ENCODE measurements around the gene ZNF892. TPM values are rescaled to one million over a fixed set of nuclear protein-coding genes. Genes with fewer than 3 reads are reported as not detected.

The ZNF892 gene
- total and polyA plus RNA-seq, 11 donors = 1.2 to 4.9 (median 3.4) TPM

- peaks cover 0 to 21% (median 10%) of the 10 kb centered on the region in 12 donors for H3K4me1 ChIP-seq
- intact Hi-C loops (cut with DNase I) = loop anchor here in 1 of 10 donors (10.0 kb wide), 1 partner anchor 79 kb away; the partner anchor contains the start of gene MRPS5
- no peaks in the 10 kb centered on the region for H3K9me3 ChIP-seq
- H3K4me3 ChIP-seq = no peak overlapping the region
- no peak for ATAC-seq
- DNase-seq = no peak
- TF ChIP-seq CTCF (IDR thresholded peaks at IDR 0.05) (no peak), POLR2A (IDR thresholded peaks at IDR 0.05) (no peak)
- 74 to 81% (median 76%) methylated on average over 4 of the region's 4 CpGs for WGBS, 4 donors
- no peak overlapping the region for H3K27ac ChIP-seq
- no peaks in the 10 kb centered on the region for H3K27me3 ChIP-seq
- H3K36me3 ChIP-seq = no peaks in the 10 kb centered on the region
These were observed 3.4 kb upstream of the ZNF892 start for GRCh38 chr2:95203911-95204310.

- peaks cover 0 to 4% (median 0%) of the 10 kb centered on the region in 12 donors for H3K9me3 ChIP-seq
- H3K4me3 ChIP-seq = no peak overlapping the region
- peaks cover 0 to 5% (median 0%) of the 10 kb centered on the region in 9 donors for H3K36me3 ChIP-seq
- no peaks in the 10 kb centered on the region for H3K27me3 ChIP-seq
- WGBS, 4 donors = 90 to 95% (median 92%) methylated on average over 2 of the region's 2 CpGs
- ATAC-seq (no peak), DNase-seq (no peak)
- intact Hi-C loops (cut with DNase I) = loop anchor here in 1 of 10 donors (10.0 kb wide), 1 partner anchor 80 kb away; the partner anchor contains the start of gene MRPS5
- peaks cover 0 to 21% (median 10%) of the 10 kb centered on the region in 12 donors for H3K4me1 ChIP-seq
- no peak overlapping the region for H3K27ac ChIP-seq
- no peak for TF ChIP-seq POLR2A (IDR thresholded peaks at IDR 0.05)
- no peak for TF ChIP-seq CTCF (IDR thresholded peaks at IDR 0.05)
These were observed 2.9 kb upstream of the ZNF892 start for GRCh38 chr2:95204396-95204795.

GRCh38 chr2:95206096-95206495 lies 1.2 kb upstream of the ZNF892 start:
- Histone ChIP-seq H3K4me3 (peak overlapping the region in 5 of 12 donors; percentile 73 to 94 (median 76)), H3K9me3 (peaks cover 0 to 21% (median 11%) of the 10 kb centered on the region in 12 donors), H3K27me3 (no peaks in the 10 kb centered on the region), H3K4me1 (peaks cover 0 to 21% (median 10%) of the 10 kb centered on the region in 12 donors), H3K36me3 (peaks cover 0 to 15% (median 0%) of the 10 kb centered on the region in 9 donors), H3K27ac (peak overlapping the region in 1 of 12 donors; percentile 94)
- intact Hi-C loops (cut with DNase I) = loop anchor here in 6 of 10 donors (2.0 to 10.0 kb wide), 7 partner anchors 39 to 129 kb away; partner anchors contain the start of genes ZNF2 (in 4 of the 6) and MRPS5 (in 2 of the 6)
- ATAC-seq (no peak), DNase-seq (no peak)
- TF ChIP-seq POLR2A (IDR thresholded peaks at IDR 0.05) (no peak), CTCF (IDR thresholded peaks at IDR 0.05) (no peak)
- 46 to 56% (median 52%) methylated on average over 10 of the region's 10 CpGs for WGBS, 4 donors

- peaks cover 0 to 35% (median 19%) of the 10 kb centered on the region in 9 donors for H3K36me3 ChIP-seq
- intact Hi-C loops (cut with DNase I) = loop anchor here in 5 of 10 donors (5.0 to 10.0 kb wide), 5 partner anchors 41 to 131 kb away; partner anchors contain the start of genes MRPS5 (in 2 of the 5) and ZNF2 (in 1 of the 5)
- 66 to 76% (median 71%) methylated on average over 6 of the region's 6 CpGs for WGBS, 4 donors
- peak overlapping the region in 4 of 12 donors; percentile 86 to 95 (median 94) for H3K27ac ChIP-seq
- H3K4me1 ChIP-seq = peaks cover 0 to 21% (median 10%) of the 10 kb centered on the region in 12 donors
- no peak for DNase-seq
- H3K4me3 ChIP-seq = peak overlapping the region; percentile 57 to 94 (median 78)
- no peak for ATAC-seq
- TF ChIP-seq CTCF (IDR thresholded peaks at IDR 0.05) = no peak
- no peak for TF ChIP-seq POLR2A (IDR thresholded peaks at IDR 0.05)
- no peaks in the 10 kb centered on the region for H3K27me3 ChIP-seq
- H3K9me3 ChIP-seq = peaks cover 0 to 42% (median 31%) of the 10 kb centered on the region in 12 donors
These were observed 785 bp downstream of the ZNF892 start for GRCh38 chr2:95208106-95208505.

All from heart left ventricle (tissue), 16 donors.